CD4-positive, alpha-beta T cell (primary cell): Measurements from ENCODE around the gene ACSF2. TPM values are rescaled to one million over a fixed set of nuclear protein-coding genes. Genes with fewer than 3 reads are reported as not detected.

Experiments
- ATAC-seq: fragments of 200-7000 bp; cut with Tn5 transposase; one replicate; pipeline ENCODE4 v1.10.0; 2022; ENCODE audit warnings: mild to moderate bottlenecking; ENCODE audit not compliant: poor library complexity
- CTCF ChIA-PET: fragments of 350-600 bp; sonication (Branson Sonifier 250); formaldehyde crosslinking; loops from one replicate; lab custom pipeline; 2021; ENCODE audit warnings: antibody characterized with exemption, inconsistent platforms; lab: Charles Lee
- POLR2A ChIA-PET: fragments of 350-600 bp; sonication (Branson Sonifier 250); formaldehyde crosslinking; loops from one replicate; lab custom pipeline; 2021; ENCODE audit warnings: antibody characterized with exemption, inconsistent platforms; lab: Charles Lee
- DNase-seq, 14 experiments: peaks; one replicate each; pipeline ENCODE4 v3.0.0-alpha.2; 2013 to 2020; ENCODE audit warnings: mixed read lengths in 2 of 14
- H3K27ac ChIP-seq, 2 donors: one replicate each; pipeline versions ENCODE4 v1.5.1 to v1.7.0; 2013; ENCODE audit warnings: low read length in 2 of 2, low read depth in 1 of 2, mild to moderate bottlenecking in 1 of 2
- H3K27me3 ChIP-seq, 2 experiments: 1 replicate in 1 of 2; 2 replicates in 1 of 2; pipeline versions ENCODE4 v1.6.1 to v1.7.0; 2013; ENCODE audit warnings: low read length in 2 of 2, control low read depth in 1 of 2, mild to moderate bottlenecking in 1 of 2, moderate library complexity in 1 of 2; ENCODE audit not compliant: insufficient read depth in 2 of 2, control insufficient read depth in 1 of 2
- H3K36me3 ChIP-seq: one replicate; pipeline ENCODE4 v1.6.1; 2013; ENCODE audit warnings: low read length, control low read depth; ENCODE audit not compliant: insufficient read depth
- H3K4me1 ChIP-seq: one replicate; pipeline ENCODE4 v1.6.1; 2013; ENCODE audit warnings: low read length, control low read depth; ENCODE audit not compliant: insufficient read depth
- H3K4me3 ChIP-seq: one replicate; pipeline ENCODE4 v1.5.1; 2013; ENCODE audit warnings: mild to moderate bottlenecking, low read length, moderate library complexity
- H3K9me3 ChIP-seq, 2 experiments: 1 replicate in 1 of 2; 2 replicates in 1 of 2; pipeline versions ENCODE4 v1.6.1 to v1.7.0; 2013; ENCODE audit warnings: low read length in 2 of 2, mild to moderate bottlenecking in 2 of 2, control low read depth in 1 of 2, moderate library complexity in 1 of 2; ENCODE audit not compliant: control insufficient read depth in 1 of 2, insufficient read depth in 1 of 2
- H3K27ac Mint-ChIP-seq: one replicate; pipeline ENCODE4 v1.8.0; 2020; ENCODE audit warnings: mixed read lengths
- H3K27me3 Mint-ChIP-seq: one replicate; pipeline ENCODE4 v1.8.0; 2021; ENCODE audit warnings: mixed read lengths
- H3K36me3 Mint-ChIP-seq: one replicate; pipeline ENCODE4 v1.8.0; 2021; ENCODE audit warnings: low read depth, mixed read lengths
- H3K4me1 Mint-ChIP-seq: one replicate; pipeline ENCODE4 v1.8.0; 2021; ENCODE audit warnings: low read depth, mixed read lengths
- H3K4me3 Mint-ChIP-seq: one replicate; pipeline ENCODE4 v1.8.0; 2020; ENCODE audit warnings: mild to moderate bottlenecking, mixed read lengths
- H3K9me3 Mint-ChIP-seq: one replicate; pipeline ENCODE4 v1.8.0; 2020; ENCODE audit warnings: mixed read lengths
- intact Hi-C, 2 experiments: fragments of 100-400 bp; cut with DNase I in 1 of 2; cut with micrococcal nuclease in 1 of 2; formaldehyde crosslinking; loops; one replicate each; pipeline versions ENCODE4 v1.15.1 to v1.9.0; 2023 to 2025; cut with DNase I, micrococcal nuclease
- total RNA-seq, 174 experiments: library from RNA in 2 of 174; stranded (reverse) in 2 of 174; gene quantifications; one replicate each; pipeline ENCODE4 v1.2.3 and lab custom pipeline; 2021 to 2026
- TF ChIP-seq, protein P1 (sequence below): fragments of 200-600 bp; IDR thresholded peaks from one replicate; pipeline ENCODE4 v1.8.0; 2022; ENCODE audit warnings: antibody characterized with exemption, mild to moderate bottlenecking

The ACSF2 gene
- total RNA-seq, 2 experiments from 2014 or later, result 11.9 to 13.9 TPM

DNA sequence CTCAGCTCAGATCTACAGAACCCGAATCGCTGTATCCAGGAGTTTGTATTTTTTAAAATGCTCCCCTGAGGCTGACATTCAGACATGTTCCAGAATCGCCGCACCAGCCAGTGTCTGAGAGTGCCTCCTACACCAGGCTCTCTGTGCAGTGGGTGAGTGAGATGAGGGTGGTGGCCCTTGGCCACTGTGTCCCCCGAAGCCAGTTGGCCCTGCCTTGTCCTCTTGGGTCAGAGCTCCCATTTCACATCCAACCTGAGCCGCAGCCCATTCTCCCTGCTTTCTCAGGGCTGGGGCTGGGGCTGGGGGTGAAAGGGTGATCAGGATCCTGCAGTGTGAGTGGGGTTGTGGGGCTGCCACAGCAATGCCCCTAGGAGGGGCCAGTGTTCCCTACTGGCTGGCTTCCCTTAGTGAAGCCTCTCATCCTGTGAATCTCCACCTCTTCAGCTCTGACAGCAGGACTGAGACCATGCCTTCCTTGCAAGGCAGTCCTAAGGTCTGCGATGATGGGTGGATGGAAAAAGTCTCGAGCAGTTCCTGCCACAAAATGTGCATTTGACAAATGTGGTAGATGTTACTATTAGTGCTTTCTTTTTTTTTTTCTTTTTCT is 69.3 kb downstream of the ACSF2 start:
- Mint-ChIP-seq H3K9me3 (no peaks in the 10 kb centered on the region), H3K36me3 (no peaks in the 10 kb centered on the region), H3K4me3 (no peak overlapping the region), H3K4me1 (no peaks in the 10 kb centered on the region), H3K27ac (no peak overlapping the region), H3K27me3 (no peaks in the 10 kb centered on the region)
- no peak overlapping the region for H3K4me3 ChIP-seq
- no peak for ATAC-seq
- TF ChIP-seq, protein P1, sequence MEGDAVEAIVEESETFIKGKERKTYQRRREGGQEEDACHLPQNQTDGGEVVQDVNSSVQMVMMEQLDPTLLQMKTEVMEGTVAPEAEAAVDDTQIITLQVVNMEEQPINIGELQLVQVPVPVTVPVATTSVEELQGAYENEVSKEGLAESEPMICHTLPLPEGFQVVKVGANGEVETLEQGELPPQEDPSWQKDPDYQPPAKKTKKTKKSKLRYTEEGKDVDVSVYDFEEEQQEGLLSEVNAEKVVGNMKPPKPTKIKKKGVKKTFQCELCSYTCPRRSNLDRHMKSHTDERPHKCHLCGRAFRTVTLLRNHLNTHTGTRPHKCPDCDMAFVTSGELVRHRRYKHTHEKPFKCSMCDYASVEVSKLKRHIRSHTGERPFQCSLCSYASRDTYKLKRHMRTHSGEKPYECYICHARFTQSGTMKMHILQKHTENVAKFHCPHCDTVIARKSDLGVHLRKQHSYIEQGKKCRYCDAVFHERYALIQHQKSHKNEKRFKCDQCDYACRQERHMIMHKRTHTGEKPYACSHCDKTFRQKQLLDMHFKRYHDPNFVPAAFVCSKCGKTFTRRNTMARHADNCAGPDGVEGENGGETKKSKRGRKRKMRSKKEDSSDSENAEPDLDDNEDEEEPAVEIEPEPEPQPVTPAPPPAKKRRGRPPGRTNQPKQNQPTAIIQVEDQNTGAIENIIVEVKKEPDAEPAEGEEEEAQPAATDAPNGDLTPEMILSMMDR, result no peak
- ChIA-PET POLR2A (interaction anchor here (0.6 kb wide), 1 partner anchor 214 kb away, joined by 4 read pairs; no protein-coding TSS in a partner anchor), CTCF (no interaction called here)
- no peak overlapping the region for H3K27ac ChIP-seq
- H3K36me3 ChIP-seq, result no peaks in the 10 kb centered on the region
- intact Hi-C loops, result no loop called here
- H3K4me1 ChIP-seq, result no peaks in the 10 kb centered on the region
- DNase-seq, result no peak
- no peaks in the 10 kb centered on the region for H3K9me3 ChIP-seq
- peaks cover 0 to 5% of the 10 kb centered on the region in 2 experiments for H3K27me3 ChIP-seq

DNA sequence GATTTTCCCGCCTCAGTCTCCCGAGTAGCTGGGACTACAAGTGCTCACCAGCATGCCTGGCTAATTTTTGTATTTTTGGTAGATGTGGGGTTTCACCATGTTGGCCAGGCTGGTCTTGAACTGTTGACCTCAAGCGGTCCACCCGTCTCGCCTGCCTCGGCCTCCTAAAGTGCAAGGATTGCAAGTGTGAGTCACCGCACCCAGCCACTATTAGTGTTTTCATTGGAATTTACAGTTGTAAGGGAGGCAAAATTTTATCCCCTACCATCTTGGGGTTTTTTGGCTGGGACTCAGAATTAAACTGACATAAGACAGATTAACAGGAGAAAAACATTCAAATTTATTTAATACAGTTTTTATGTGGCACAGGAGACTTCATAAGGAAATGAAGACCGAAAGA is 69.9 kb downstream of the ACSF2 start:
- TF ChIP-seq, protein P1, result no peak
- Mint-ChIP-seq H3K9me3 (no peaks in the 10 kb centered on the region), H3K4me3 (no peak overlapping the region), H3K36me3 (no peaks in the 10 kb centered on the region), H3K27me3 (no peaks in the 10 kb centered on the region), H3K27ac (no peak overlapping the region), H3K4me1 (no peaks in the 10 kb centered on the region)
- Histone ChIP-seq H3K27me3 (peaks cover 0 to 5% of the 10 kb centered on the region in 2 experiments), H3K36me3 (no peaks in the 10 kb centered on the region), H3K9me3 (no peaks in the 10 kb centered on the region), H3K27ac (no peak overlapping the region), H3K4me1 (no peaks in the 10 kb centered on the region), H3K4me3 (no peak overlapping the region)
- no peak for DNase-seq
- intact Hi-C loops, result no loop called here
- POLR2A ChIA-PET, result interaction anchor here (0.6 kb wide), 1 partner anchor 213 kb away, joined by 4 read pairs; no protein-coding TSS in a partner anchor
- ATAC-seq, result no peak
- CTCF ChIA-PET, result no interaction called here

DNA sequence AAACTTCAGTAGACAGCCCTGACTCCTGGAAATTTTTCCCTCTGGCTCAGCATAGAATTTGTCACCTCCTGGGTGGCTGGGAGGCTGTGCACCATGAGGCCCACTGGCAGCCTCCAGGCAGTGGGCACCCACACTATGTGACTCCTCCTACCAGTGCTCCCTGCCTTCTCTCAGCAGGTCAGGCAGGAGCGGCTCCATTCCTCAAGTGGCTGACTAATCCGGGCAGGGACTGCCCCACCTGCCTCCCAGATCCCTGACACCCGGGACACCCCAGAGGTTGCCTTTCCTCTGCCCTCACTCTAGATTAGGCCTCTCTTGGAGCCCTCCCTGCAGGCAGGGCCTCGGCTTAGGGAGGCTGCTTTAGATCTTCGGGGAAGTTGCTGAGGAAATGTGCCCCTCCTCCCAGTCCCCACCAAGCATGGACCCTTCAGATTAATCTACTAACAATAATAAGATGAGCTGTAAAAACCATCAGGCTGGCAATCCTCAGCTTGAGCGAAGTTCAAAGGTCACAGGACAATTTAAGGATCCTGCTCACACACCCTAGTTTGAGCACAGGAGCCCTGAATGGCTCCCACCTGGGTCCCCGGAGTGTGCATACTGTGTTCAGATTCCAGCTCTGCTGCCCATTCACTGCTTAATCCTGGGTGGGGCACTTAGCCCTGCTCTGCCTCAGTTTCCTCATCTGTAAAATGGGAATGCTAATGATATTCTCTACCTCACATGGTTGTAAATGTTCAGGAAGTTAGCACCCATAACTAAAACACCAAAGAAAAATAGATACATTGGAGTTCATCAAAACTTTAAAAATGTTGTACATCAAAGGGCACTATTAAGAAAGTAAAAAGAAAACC is 72.2 kb downstream of the ACSF2 start:
- intact Hi-C loops, result no loop called here
- POLR2A ChIA-PET, result no interaction called here
- no peak overlapping the region for H3K27ac Mint-ChIP-seq

More for the DNA sequence above, 72.2 kb downstream of the ACSF2 start:
- H3K9me3 Mint-ChIP-seq, result no peaks in the 10 kb centered on the region
- ATAC-seq (no peak), DNase-seq (no peak)
- H3K4me1 ChIP-seq, result no peaks in the 10 kb centered on the region
- H3K36me3 Mint-ChIP-seq, result no peaks in the 10 kb centered on the region
- peaks cover 0 to 5% of the 10 kb centered on the region in 2 experiments for H3K27me3 ChIP-seq
- TF ChIP-seq, protein P1, result no peak
- H3K27ac ChIP-seq, result no peak overlapping the region
- CTCF ChIA-PET, result interaction anchor here (0.6 to 0.7 kb wide), 2 partner anchors 8 to 200 kb away, joined by 3 read pairs; no protein-coding TSS in a partner anchor
- no peak overlapping the region for H3K4me3 Mint-ChIP-seq
- H3K27me3 Mint-ChIP-seq, result no peaks in the 10 kb centered on the region
- H3K4me1 Mint-ChIP-seq, result no peaks in the 10 kb centered on the region
- no peaks in the 10 kb centered on the region for H3K9me3 ChIP-seq
- H3K4me3 ChIP-seq, result no peak overlapping the region
- no peaks in the 10 kb centered on the region for H3K36me3 ChIP-seq
